NCI-H1436 treated with DMSO at 0.1 percent for 48 hours (cell line): ENCODE results near the gene MMP17.

Experiments
- DNase-seq: peaks from one replicate; lab custom pipeline; 2025; lab: John Stamatoyannopoulos, UW

The MMP17 gene

DNA sequence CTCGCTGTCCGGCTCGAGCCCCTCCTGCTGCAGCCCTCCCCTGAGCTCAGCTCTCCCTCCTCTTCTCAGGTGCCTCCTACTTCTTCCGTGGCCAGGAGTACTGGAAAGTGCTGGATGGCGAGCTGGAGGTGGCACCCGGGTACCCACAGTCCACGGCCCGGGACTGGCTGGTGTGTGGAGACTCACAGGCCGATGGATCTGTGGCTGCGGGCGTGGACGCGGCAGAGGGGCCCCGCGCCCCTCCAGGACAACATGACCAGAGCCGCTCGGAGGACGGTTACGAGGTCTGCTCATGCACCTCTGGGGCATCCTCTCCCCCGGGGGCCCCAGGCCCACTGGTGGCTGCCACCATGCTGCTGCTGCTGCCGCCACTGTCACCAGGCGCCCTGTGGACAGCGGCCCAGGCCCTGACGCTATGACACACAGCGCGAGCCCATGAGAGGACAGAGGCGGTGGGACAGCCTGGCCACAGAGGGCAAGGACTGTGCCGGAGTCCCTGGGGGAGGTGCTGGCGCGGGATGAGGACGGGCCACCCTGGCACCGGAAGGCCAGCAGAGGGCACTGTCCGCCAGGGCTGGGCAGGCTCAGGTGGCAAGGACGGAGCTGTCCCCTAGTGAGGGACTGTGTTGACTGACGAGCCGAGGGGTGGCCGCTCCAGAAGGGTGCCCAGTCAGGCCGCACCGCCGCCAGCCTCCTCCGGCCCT lies 22.8 kb downstream of the MMP17 start:
- no peak for DNase-seq

DNA sequence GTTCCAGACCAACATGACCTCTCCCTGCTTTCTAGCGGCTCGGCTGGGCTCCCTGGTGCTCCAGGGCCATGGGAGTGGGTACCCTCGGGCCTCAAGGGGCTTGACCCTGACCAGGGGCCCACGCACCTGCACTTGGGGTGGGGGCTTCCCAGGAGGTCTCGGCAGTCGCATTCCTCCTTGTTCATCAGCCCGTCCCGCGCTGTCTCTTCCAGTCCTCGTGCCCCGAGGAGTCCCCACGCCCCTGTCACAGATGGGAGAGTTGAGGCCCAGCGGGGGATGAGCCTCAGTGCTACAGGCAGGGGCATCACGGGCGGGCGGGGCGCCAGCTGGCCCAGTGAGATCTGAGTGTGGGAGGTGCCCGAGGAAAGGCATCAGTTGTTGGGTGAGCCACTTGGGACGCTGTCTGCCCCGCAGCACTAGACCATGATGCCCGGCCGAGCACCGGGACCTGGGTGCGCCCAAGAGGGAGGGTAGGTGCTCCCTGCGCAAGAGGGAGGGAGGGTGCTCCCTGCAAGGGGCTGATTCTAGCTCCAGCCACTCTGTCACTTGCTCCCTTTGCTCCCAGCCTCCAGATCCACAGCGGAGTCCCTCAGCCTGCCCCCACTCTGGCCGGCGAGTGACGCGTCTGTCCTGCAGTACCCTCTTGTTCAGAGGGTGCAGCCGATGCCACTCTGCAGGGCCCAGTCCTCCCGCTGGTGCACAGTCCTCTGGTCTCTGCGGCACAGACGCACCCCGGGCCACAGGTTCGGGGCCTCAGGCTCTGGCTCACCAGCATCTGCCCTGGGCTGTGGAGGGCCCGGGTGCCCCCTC lies 23.8 kb downstream of the MMP17 start:
- DNase-seq: no peak

- no peak for DNase-seq
Observed at GRCh38 chr12:131852551-131853299, 24.5 kb downstream of the MMP17 start.

- DNase-seq: no peak
Observed at GRCh38 chr12:131853832-131854797, 25.9 kb downstream of the MMP17 start.

DNA sequence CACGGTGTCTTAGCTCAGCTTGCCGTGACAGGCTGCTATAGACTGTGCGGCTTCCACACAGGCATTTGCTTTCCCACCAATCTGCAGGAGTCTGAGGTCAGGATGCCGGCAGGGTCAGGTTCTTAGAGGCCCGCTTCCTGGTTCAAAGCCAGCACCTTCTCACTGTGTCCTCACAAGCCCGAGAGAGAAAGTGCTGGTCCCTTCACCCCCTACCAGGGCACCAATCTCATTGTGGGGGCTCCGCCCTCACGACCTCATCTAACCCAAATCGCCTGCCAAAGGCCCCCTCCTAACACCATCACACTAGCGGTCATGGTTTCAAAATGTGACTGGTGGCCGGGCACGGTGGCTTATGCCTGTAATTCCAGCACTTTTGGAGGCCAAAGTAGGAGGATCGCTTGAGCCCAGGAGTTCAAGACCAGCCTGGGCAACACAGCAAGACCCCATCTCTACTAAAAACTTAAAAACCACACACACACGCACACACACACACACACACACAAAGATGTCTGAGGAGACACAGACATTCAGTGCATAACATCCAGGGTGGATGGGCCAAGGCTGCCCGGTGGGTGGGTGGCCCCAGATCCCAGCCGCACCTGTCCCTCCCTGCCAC lies 26.8 kb downstream of the MMP17 start:
- no peak for DNase-seq

DNA sequence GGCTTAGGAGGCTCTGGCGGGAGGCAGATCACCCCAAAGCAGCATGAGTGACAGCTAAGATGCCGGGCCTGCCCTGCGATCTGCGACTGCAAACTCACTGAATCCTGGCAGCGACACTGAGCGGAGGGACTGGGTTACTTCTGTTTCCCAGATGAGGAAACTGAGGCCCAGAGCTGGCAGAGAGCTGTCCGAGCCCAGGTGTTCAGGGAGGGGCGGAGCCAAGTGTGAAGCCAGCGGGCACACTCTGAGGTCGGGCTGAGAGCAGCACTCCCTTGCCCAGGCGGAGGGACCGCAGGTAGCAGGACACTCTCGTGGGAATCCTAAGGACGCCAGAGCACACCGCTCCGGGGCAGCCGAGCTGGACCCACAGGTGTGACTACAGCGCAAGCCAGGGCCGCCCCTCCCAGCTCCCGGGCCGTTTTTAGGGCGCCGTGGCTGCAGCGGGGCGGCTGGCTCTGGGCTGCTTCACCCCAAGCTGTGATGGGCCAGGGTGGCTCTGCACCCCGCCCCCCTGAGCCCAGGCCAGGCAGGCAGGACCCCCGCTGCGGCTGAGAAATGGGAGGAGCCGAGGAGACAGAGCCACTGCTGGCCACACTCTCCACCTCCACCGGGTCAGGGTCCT lies 27.4 kb downstream of the MMP17 start:
- DNase-seq: no peak

DNA sequence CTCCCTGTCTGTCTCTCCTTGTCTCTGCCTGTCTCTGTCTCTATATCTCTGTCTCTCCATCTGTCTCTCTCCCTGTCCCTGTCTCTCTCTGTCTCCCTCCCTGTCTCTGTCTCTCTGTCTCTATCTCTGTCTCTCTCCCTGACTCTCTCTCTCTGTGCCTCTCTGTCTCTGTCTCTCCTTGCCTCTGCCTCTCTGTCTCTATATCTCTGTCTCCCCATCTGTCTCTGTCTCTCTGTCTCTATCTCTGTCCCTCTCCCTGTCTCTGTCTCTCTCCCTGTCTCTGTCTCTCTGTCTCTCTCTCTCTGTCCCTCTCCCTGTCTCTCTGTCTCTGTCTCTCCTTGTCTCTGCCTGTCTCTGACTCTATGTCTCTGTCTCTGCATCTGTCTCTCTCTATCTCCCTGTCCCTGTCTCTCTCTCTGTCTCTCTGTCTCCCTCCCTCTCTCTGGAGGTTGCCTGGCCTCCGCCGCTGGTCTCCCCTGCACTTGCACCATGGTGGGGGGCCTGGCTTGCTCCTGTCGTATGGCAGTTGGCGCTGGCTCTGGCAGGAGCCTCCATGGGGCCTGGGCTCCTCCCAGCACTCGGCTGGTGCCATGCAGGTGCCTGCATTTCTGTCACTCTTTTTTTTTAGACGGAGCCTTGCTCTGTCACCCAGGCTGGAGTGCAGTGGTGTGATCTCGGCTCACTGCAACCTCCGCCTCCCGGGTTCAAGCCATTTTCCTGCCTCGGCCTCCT lies 28.3 kb downstream of the MMP17 start:
- DNase-seq: no peak

DNA sequence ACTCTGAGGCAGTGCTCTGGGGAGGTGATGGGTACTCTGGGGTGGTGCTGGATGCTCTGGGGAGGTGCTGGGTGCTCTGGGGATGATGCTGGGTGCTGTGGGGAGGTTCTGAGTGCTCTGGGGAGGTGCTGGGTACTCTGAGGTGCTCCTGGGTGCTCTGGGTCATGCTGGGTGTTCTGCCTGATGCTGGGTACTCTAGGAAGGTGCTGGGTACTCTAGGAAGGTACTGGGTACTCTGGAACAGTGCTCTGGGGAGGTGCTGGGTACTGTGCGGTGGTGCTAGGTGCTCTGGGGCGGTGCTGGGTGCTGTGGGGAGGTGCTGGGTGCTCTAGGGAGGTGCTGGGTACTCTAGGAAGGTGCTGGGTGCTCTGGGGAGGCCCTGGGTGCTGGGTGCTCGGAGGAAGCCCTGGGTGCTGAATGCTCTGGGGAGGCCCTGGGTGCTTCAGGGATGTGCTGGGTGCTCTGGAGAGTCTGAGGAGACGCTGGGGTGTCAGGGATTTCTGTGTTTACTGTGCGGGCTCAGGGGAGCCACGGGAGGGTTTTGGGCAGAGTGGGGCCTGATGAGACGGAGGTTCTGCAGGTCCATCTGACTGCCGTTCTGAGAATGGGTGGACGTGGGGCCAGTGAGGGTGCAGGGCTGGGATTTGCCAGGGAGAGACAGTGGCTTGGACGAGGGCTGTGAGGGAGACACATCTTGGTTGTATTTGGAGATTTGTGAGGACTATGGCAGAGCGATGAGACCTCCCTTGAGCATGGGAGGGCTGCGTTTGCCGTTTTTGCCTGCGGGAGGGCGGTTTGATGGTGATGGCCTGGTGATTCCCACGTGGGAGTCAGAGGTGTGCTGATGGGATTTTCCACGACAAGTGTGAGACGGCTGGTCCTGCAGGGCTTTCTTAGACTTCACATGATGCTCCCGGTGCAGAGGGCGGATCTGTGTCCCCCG lies 30.0 kb downstream of the MMP17 start:
- no peak for DNase-seq

DNA sequence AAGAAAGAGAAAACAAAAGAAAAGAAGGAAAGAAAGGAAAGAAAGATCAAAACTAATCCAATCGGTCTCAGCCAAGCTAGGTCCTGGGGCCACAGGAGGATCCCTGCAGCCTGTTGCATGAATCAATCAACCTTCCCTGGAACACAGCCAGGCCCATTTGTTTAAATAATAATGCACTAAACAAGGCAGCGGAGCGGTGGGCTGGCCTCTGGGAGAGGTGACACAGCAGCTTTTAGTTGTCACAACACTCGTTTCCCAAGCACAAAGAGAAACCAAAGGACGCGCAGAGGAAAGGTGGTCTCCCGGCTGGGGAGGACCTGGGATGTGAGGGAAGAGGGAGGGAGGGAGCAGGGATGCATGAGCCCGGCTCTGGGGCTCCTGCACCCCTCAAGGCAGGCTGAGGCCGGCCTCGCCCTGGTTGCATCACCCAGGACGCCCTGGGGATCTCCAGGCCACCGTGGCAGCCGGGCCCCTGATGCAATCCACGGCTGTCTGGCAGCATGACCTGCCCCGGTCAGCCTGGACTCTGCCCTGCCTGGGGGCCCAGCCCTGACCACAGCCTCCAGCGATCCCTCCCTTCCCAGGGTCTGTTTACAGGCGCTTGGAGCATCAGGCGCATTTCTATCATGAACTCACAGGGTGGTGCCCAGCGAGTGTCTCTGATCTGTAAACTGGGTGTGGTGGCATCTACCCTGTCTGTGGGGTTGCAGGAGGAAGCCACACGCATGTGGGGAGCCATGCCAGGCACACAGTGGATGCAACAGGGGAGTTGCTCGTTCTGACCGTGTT lies 32.5 kb downstream of the MMP17 start:
- peak; percentile 50 for DNase-seq

GRCh38 chr12:131861261-131862083 lies 33.3 kb downstream of the MMP17 start:
- no peak for DNase-seq

GRCh38 chr12:131862084-131862441 lies 33.9 kb downstream of the MMP17 start:
- DNase-seq: no peak

- no peak for DNase-seq
Observed at GRCh38 chr12:131862600-131862993, 34.4 kb downstream of the MMP17 start.

- DNase-seq: no peak
Observed at GRCh38 chr12:131862994-131863710, 35.0 kb downstream of the MMP17 start.

DNA sequence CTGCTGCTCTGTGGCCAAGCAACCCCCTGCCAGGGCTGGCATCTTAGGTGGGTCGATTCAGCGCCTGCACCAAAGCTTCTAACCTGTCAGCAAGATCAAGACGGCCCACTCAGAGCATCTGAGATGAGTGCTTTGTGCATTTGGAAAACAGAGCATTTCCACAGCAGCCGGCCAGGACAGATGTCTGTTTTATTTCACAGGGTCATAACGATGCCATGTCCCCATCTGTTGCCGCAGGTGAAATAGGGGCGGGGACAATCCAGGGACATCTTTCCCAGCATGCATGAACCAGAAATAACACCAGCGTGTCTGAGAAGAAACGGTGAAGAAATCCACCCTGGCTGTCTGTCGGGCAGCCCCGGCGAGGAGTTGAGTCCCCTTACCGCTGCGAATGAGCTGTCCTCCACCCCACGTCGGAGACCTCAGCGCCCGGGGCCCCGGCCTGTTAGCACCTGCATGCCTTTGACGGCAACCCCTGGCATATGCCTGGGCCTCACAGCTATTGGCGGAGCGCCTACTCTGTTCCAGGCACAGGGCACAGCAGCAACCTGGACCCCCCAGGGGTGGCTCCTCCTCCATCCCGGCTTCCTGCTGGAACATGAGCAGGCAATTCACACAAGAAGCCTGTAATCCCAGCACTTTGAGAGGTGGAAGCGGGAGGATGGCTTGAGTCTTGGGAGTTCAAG lies 35.7 kb downstream of the MMP17 start:
- no peak for DNase-seq

DNA sequence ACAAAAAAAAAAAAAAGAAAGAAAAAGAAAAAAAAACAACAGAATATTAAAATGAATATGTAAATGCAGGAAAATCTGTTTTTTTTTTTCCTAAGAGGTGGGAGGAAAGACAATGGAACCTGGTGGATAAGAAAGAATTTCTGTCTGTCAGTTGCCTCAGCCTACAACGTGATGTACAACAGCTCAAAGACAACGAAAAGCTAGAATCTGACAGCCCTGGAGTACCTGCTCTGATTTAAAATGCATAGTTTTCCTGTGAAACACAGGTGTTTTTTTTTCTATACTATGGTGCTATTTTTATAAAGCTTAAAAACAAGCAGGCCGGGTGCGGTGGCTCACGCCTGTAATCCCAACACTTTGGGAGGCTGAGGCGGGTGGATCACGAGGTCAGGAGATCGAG lies 36.3 kb downstream of the MMP17 start:
- no peak for DNase-seq
